ENCODE measurements around the gene BTD.

GRCh38 chr3:15657016-15657415 lies 55.5 kb downstream of the BTD start:
- TF ChIP-seq CTCF (conservative IDR thresholded peaks at IDR 0.05; ENCODE audit: low read depth, low read length), result no peak
- no peak for TF ChIP-seq EZH2 (IDR thresholded peaks at IDR 0.05; ENCODE audit: borderline replicate concordance, low read depth, low read length, poor library complexity, severe bottlenecking)

Data from A673 (cell line).